NCI-H2107 treated with DMSO at 0.1 percent for 48 hours (cell line): ENCODE measurements around the gene HECTD4.

Experiments used
- DNase-seq: peaks from one replicate; lab custom pipeline; 2025; ENCODE audit not compliant: unreplicated experiment; lab: John Stamatoyannopoulos, UW

Gene HECTD4

GRCh38 chr12:112322882-112323547, 59.2 kb downstream of the HECTD4 start:
- DNase-seq: no peak

- no peak for DNase-seq
Observed at GRCh38 chr12:112322441-112322840, 59.8 kb downstream of the HECTD4 start.

- no peak for DNase-seq
Observed at GRCh38 chr12:112321245-112321644, 61.0 kb downstream of the HECTD4 start.

- no peak for DNase-seq
Observed at GRCh38 chr12:112319395-112319794, 62.8 kb downstream of the HECTD4 start.

GRCh38 chr12:112317481-112317880, 64.8 kb downstream of the HECTD4 start:
- no peak for DNase-seq

GRCh38 chr12:112314981-112315380, 67.2 kb downstream of the HECTD4 start:
- DNase-seq: no peak

GRCh38 chr12:112309797-112310196, 72.4 kb downstream of the HECTD4 start:
- no peak for DNase-seq

- DNase-seq: no peak
Observed at GRCh38 chr12:112308652-112309051, 73.6 kb downstream of the HECTD4 start.

GRCh38 chr12:112308161-112308560, 74.1 kb downstream of the HECTD4 start:
- DNase-seq: no peak

- no peak for DNase-seq
Observed at GRCh38 chr12:112307317-112308011, 74.8 kb downstream of the HECTD4 start.

- DNase-seq: no peak
Observed at GRCh38 chr12:112305951-112306350, 76.3 kb downstream of the HECTD4 start.

- no peak for DNase-seq
Observed at GRCh38 chr12:112304436-112304835, 77.8 kb downstream of the HECTD4 start.

- no peak for DNase-seq
Observed at GRCh38 chr12:112303799-112304198, 78.4 kb downstream of the HECTD4 start.

GRCh38 chr12:112303004-112303403, 79.2 kb downstream of the HECTD4 start:
- DNase-seq: no peak

GRCh38 chr12:112299704-112300103, 82.5 kb downstream of the HECTD4 start:
- DNase-seq: no peak

GRCh38 chr12:112297188-112297587, 85.0 kb downstream of the HECTD4 start:
- DNase-seq: no peak

GRCh38 chr12:112296183-112296582, 86.0 kb downstream of the HECTD4 start:
- DNase-seq: no peak

- DNase-seq: no peak
Observed at GRCh38 chr12:112294793-112295192, 87.4 kb downstream of the HECTD4 start.

- no peak for DNase-seq
Observed at GRCh38 chr12:112288638-112289037, 93.6 kb downstream of the HECTD4 start.

- no peak for DNase-seq
Observed at GRCh38 chr12:112285600-112286401, 96.4 kb downstream of the HECTD4 start.

GRCh38 chr12:112283546-112283945, 98.7 kb downstream of the HECTD4 start:
- DNase-seq: no peak

- no peak for DNase-seq
Observed at GRCh38 chr12:112282920-112283319, 99.3 kb downstream of the HECTD4 start.
